G401.6 (cell line): ENCODE data around the gene CDH18.

Experiments used
- FAIRE-seq: peaks from 2 replicates; lab custom pipeline; 2012; peaks lifted over from hg19 to GRCh38; lab: Jason Lieb, UNC

The CDH18 gene

GRCh38 chr5:19565466-19565865 lies 422.5 kb downstream of the CDH18 start:
- no peak for FAIRE-seq

DNA sequence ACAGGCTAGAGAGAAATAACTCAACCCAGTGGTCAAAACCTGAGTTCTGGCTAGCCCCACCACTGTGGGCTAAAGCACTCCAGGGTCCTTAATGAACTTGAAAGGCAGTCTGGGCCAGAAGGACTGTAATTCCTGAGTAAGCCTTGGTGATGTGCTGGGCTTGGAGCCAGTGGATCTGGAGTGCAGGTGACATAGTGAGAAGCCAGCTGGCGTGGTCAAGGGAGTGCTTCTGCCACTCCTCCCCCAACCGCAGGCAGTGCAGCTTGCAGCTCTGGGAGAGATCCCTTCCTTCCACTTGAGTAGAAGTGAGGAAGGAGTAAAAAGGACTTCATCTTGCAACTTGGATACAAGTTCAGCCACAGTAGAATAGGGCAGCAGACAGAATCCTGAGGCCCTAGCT lies 424.0 kb downstream of the CDH18 start:
- no peak for FAIRE-seq

DNA sequence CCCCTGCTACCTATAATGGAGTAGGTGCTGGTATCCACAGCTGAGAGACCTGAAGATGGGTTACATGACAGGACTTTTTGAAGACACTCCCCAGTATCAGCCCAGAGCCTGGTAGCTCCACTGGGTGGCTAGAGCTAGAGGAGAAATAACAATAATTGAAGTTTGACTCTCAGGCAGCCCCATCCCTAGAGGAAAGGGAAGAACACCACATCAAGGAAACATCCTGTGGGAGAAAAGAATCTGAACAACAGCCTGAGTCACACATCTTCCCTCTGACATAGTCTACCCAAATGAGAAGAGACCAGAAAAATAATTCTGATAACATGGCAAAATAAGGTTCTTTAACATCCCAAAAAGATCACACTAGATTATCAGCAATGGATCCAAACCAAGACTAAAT lies 432.1 kb downstream of the CDH18 start:
- no peak for FAIRE-seq

DNA sequence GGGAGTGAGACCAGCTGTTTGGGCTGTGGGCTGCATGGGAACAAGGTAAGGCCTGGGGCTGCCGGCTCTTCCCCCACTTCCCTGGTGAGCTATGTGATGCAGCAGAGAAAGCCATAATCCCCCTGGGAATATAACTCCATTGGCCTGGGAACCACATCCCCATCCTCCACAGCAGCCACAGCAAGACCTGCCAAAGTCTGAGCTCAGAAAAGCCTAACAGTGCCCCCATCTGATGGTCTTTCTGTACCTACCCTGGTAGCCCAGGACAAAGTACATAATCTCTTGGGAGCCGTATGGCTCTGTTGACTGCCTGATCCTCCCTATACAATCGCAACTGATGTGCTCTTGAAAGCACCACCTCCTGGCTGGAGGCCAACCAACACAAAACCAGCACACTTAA lies 432.6 kb downstream of the CDH18 start:
- FAIRE-seq = no peak

DNA sequence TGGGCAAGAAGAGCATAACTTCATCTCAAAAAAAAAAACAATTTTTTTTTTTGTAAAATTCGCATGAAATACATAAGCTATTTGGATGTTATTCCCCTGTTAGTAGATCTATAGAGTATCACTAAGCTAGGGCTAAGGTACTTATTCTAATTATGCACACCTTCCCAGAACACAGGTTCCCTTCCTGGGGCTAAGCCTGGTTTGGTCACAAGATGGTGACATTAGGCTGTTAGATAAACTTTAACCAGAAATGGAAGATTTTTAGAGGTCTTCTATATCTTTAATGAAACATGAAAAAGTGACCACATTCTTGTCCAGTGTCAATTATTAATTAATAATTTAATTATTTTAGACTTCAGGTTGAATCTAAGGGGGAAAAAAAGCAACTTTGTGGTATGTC lies 433.5 kb downstream of the CDH18 start:
- FAIRE-seq = no peak

GRCh38 chr5:19547640-19548039 lies 440.4 kb downstream of the CDH18 start:
- no peak for FAIRE-seq

DNA sequence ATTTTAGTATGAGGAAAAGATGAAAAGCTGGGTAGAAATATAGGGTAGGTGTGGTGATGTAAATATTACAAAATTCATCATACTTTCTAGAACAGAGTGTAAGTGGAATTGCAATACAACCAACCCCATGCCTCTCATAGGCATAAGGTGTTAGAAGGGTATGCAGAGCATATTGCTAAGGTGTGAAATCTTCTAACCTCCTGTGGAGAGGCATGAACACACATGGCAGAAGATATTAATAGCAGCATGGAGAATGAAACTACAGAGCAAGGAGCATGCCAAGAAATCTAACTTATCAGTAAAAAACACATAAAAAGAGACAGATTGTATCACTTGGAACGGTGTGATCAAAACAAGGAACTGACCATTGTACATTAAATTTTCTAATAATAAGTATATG lies 441.5 kb downstream of the CDH18 start:
- no peak for FAIRE-seq

DNA sequence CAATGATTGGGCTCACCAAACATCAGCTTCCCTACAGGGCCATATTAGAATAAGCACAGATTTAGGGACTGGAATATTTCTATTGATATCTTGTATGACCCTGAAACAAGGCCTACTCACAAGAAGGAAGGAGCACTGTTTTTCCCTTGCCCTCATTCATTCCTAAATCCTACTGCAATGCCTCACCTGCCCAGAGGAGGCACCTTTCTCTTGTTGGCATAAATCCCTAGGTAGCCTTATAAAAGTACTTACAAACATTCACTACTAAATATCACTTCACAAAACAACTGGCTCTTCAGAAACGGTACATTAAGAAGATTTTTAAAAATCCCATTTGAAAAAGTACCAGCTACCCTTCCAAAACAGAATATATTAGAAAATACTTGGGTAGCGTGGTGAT lies 449.4 kb downstream of the CDH18 start:
- FAIRE-seq = no peak

DNA sequence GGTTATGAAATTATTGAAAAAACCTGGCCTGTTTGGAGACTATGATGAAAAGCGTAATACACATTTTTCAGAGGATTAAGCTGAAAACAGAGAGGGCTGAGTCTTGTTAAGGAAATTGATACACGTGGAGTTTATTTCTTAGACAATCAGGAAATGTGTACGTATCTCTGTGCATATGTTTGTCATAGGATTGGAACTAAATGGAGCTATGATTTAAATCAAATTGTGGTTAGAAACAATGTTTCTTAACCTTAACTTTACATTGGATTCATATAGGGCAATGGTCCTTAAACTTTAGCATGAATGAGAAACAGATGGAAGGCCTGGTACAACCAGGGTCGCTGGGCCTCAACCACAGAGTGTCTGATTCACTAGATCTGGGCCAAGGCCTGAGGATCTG lies 451.6 kb downstream of the CDH18 start:
- FAIRE-seq = no peak

- FAIRE-seq = no peak
These were observed 453.2 kb downstream of the CDH18 start for GRCh38 chr5:19534751-19535150.

GRCh38 chr5:19532936-19533335 lies 455.1 kb downstream of the CDH18 start:
- no peak for FAIRE-seq

DNA sequence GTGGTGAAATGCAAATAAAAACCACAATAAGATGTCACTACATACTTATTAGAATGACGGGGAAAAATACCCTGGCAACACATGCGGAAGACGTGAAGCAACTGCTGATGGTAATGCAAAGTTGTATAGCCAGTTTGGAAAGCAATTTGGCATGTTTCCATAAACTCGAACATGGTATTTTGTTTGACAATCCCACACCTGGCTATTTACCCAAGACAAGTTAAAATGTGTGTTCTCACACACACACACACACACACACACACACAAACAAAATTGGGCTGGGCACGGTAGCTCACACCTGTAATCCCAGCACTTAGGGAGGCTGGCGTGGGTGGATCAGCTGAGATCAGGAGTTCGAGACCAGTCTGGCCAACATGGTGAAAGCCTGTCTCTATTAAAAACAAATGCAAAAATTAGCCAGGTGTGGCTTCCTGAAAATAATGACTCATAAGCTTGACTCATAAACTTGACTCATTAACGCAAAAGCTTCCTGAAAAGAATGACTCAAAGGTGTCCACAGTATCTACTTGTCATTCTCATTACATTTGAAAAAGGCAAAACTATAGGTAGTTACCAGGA lies 456.5 kb downstream of the CDH18 start:
- FAIRE-seq = no peak

DNA sequence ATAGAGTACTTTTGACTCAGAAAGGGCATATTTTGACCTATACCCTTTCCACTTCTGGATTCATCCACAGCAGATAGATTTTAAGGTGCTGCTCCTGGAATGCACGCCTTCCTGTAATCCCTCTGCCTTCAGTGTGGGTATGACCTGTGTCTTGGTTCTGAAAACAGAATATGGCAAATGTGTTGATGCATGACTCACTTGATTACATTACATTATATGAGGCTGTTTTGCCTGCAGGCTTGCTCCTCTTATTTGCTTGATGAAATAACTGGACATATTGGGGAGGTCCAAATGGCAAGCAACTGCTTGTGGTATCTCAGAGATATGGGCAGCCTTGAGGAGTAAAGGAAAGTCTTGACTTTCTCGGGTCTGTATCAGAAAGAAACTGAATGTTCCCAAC lies 468.6 kb downstream of the CDH18 start:
- FAIRE-seq = no peak

GRCh38 chr5:19498852-19499251 lies 489.1 kb downstream of the CDH18 start:
- no peak for FAIRE-seq

DNA sequence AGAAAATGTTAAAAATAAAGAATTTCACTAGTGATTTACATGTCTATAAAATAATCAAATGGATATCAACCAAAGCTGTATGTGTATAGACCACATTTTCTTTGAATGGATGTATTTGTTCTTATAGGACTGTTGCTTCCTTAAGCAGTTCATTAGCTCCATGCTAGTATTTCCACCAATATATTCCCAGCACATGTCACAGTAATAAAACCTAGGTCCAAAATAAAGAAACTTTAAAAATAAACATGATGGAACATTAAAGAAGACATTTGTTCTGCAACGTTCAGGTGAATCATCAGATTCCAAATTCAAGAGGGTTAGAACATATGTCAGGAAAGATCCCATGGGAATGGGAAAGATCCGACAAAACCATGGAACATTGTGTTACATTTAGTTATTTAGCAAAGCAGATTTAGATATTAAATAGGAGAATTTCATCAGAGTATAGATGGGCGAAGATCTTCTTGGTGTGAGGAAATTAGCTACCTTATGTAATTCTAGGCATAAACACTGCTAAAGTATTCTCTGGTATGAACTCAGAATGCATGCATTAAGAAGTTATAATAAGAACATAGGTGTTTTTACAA lies 490.7 kb downstream of the CDH18 start:
- FAIRE-seq = no peak

- no peak for FAIRE-seq
These were observed 491.9 kb downstream of the CDH18 start for GRCh38 chr5:19496056-19496455.

- no peak for FAIRE-seq
These were observed 495.1 kb downstream of the CDH18 start for GRCh38 chr5:19492861-19493260.

GRCh38 chr5:19488786-19489185 lies 499.2 kb downstream of the CDH18 start:
- no peak for FAIRE-seq

GRCh38 chr5:19487480-19487879 lies 500.5 kb downstream of the CDH18 start:
- FAIRE-seq = no peak

DNA sequence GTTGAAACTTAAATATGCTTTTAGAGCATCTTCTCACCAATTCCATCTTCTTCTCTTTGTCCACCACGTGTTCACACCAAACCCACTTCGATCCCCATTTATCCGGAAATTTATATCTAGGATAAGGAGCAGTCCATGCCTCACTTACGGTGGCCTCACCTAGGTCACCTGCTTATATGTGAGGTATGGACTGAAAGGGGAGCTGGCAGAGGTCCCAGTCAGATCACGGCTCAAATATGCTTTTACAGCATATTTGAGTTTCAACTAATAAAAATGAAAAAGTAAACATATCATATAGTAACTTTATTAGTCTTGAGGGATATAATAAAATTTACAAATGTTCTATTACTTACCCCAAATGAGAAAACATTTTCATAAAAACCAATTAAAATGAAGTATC lies 508.4 kb downstream of the CDH18 start:
- FAIRE-seq = no peak

DNA sequence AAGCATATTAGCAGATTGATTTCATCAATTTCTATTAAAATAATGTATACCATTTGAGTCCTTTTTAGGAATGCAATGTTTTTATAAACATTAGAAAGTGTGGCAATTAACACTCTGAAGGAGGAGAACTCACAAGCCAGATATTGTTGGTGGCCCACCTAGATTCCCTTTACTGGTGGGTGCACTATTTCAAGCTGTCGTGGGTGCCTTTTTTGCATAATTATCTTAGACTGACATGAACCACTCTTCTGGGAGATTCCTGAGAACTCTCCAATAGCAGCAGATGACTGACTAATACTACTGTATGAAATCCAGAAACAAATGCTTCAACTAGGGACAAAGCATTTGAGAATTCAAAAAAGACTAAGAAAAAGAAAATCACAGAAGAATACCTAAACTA lies 526.0 kb downstream of the CDH18 start:
- no peak for FAIRE-seq

- FAIRE-seq = no peak
These were observed 563.5 kb downstream of the CDH18 start for GRCh38 chr5:19424506-19424905.
